Mesothelial cell of epicardium (in vitro differentiated cells): Measurements from ENCODE around the gene OR6V1. TPM values are rescaled to one million over a fixed set of nuclear protein-coding genes. Genes with fewer than 3 reads are reported as not detected.

Experiments
- DNase-seq, 2 experiments: peaks; one replicate each; pipeline ENCODE4 v3.0.0; 2021; ENCODE audit warnings: low spot score in 2 of 2; ENCODE audit not compliant: unreplicated experiment in 2 of 2
- H3K27ac Mint-ChIP-seq: 2 replicates; pipeline ENCODE4 v1.8.0; 2021; ENCODE audit warnings: mixed read lengths
- H3K27me3 Mint-ChIP-seq: 2 replicates; pipeline ENCODE4 v1.8.0; 2021; ENCODE audit warnings: low read depth, mixed read lengths
- H3K36me3 Mint-ChIP-seq: 2 replicates; pipeline ENCODE4 v1.8.0; 2021; ENCODE audit warnings: mixed read lengths
- H3K4me1 Mint-ChIP-seq: 2 replicates; pipeline ENCODE4 v1.8.0; 2021; ENCODE audit warnings: mixed read lengths
- H3K4me3 Mint-ChIP-seq: 2 replicates; pipeline ENCODE4 v1.8.0; 2021; ENCODE audit warnings: mild to moderate bottlenecking, moderate library complexity, mixed read lengths
- H3K9me3 Mint-ChIP-seq: 2 replicates; pipeline ENCODE4 v1.8.0; 2021; ENCODE audit warnings: mixed read lengths
- CTCF ChIP-seq: fragments of 200-600 bp; sonication (generic); IDR thresholded peaks from one replicate; pipeline ENCODE4 v1.5.0; 2021; ENCODE audit warnings: antibody characterized with exemption; ENCODE audit not compliant: unreplicated experiment
- total RNA-seq: library from RNA; stranded (reverse); gene quantifications from 3 replicates; pipeline ENCODE4 v1.2.1, GENCODE V29; 2021

OR6V1 gene
- total RNA-seq, 1 donor from 2014 or later, result not detected

DNA sequence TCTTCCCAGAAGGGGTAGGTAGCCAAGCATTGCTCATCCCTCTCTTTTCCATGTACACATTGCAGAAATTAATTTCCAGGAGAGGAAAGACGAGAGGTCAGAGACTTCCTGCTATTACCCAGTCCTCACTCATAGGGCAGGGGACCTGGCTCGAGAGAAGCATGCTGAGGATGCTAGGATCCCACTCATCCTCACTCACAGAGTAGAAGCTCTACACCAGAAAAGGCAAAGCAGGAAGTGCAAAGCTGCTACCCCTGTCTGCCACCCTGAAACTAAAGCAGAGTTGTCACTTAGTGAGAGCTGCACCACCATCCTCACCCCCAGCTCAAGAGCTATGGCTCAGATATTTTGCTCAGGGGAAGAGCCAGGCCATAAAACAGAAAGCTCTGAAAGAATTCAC is 35.1 kb upstream of the OR6V1 start:
- peaks cover 24% of the 10 kb centered on the region for H3K4me1 Mint-ChIP-seq
- no peak for DNase-seq
- no peak for TF ChIP-seq CTCF
- H3K4me3 Mint-ChIP-seq, result no peak overlapping the region
- peaks cover 11% of the 10 kb centered on the region for H3K9me3 Mint-ChIP-seq
- H3K36me3 Mint-ChIP-seq, result peaks cover 2% of the 10 kb centered on the region
- no peak overlapping the region for H3K27ac Mint-ChIP-seq
- H3K27me3 Mint-ChIP-seq, result no peaks in the 10 kb centered on the region

GRCh38 chr7:143018931-143019330 is 33.2 kb upstream of the OR6V1 start:
- DNase-seq, result no peak
- no peak overlapping the region for H3K27ac Mint-ChIP-seq
- peaks cover 2% of the 10 kb centered on the region for H3K36me3 Mint-ChIP-seq
- no peak for TF ChIP-seq CTCF
- H3K4me1 Mint-ChIP-seq, result peaks cover 16% of the 10 kb centered on the region
- peaks cover 11% of the 10 kb centered on the region for H3K9me3 Mint-ChIP-seq
- H3K27me3 Mint-ChIP-seq, result no peaks in the 10 kb centered on the region
- no peak overlapping the region for H3K4me3 Mint-ChIP-seq

- H3K9me3 Mint-ChIP-seq, result peaks cover 11% of the 10 kb centered on the region
- no peaks in the 10 kb centered on the region for H3K27me3 Mint-ChIP-seq
- H3K4me3 Mint-ChIP-seq, result no peak overlapping the region
- H3K4me1 Mint-ChIP-seq, result no peaks in the 10 kb centered on the region
- H3K36me3 Mint-ChIP-seq, result peaks cover 2% of the 10 kb centered on the region
- no peak for TF ChIP-seq CTCF
- H3K27ac Mint-ChIP-seq, result no peak overlapping the region
- DNase-seq, result no peak
Measured at GRCh38 chr7:143023047-143023446, 29.1 kb upstream of the OR6V1 start.

- Mint-ChIP-seq H3K27ac (no peak overlapping the region), H3K4me1 (no peaks in the 10 kb centered on the region), H3K27me3 (peaks cover 1% of the 10 kb centered on the region), H3K36me3 (no peaks in the 10 kb centered on the region), H3K4me3 (no peak overlapping the region), H3K9me3 (no peaks in the 10 kb centered on the region)
- TF ChIP-seq CTCF, result no peak
- no peak for DNase-seq
Measured at GRCh38 chr7:143025371-143025770, 26.8 kb upstream of the OR6V1 start.

- Mint-ChIP-seq H3K36me3 (no peaks in the 10 kb centered on the region), H3K27ac (no peak within 1 kb of the TSS), H3K9me3 (no peaks in the 10 kb centered on the region), H3K4me1 (no peaks in the 10 kb centered on the region), H3K27me3 (peaks cover 1% of the 10 kb centered on the region), H3K4me3 (no peak within 1 kb of the TSS)
- no peak for DNase-seq
- TF ChIP-seq CTCF, result no peak
Measured at GRCh38 chr7:143027032-143027431, 25.1 kb upstream of the OR6V1 start, which contains the start of gene OR9A2. TSS of gene OR9A2 (minus strand) at chr7:143027132. CDS start at chr7:143027132, 0 bp downstream.

DNA sequence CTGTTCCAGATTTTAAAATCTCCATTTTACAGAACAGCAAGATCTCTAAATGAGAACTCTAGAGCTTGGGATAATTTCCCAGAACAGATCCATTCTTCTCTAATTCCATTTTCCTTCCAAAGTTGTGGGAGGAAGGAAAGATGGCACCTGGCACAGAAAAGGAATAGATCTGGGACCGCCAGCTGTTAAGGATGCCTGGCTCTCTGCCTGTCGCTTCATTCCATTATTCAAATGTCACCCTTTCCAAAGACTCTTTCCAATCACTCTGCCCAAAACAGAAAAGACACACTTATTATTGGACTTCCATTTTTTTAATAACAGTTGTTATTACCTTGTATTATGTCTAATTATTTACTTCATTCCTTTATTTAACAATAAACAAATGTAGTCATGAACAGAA is 24.5 kb upstream of the OR6V1 start:
- H3K27me3 Mint-ChIP-seq, result peaks cover 1% of the 10 kb centered on the region
- no peaks in the 10 kb centered on the region for H3K36me3 Mint-ChIP-seq
- no peak overlapping the region for H3K4me3 Mint-ChIP-seq
- no peaks in the 10 kb centered on the region for H3K9me3 Mint-ChIP-seq
- no peak for TF ChIP-seq CTCF
- H3K27ac Mint-ChIP-seq, result no peak overlapping the region
- no peaks in the 10 kb centered on the region for H3K4me1 Mint-ChIP-seq
- no peak for DNase-seq
